ENCODE measurements around the gene DPT. TPM values are rescaled to one million over a fixed set of nuclear protein-coding genes. Genes with fewer than 3 reads are reported as not detected.

The DPT gene
- total RNA-seq, 1 donor from 2014 or later = not detected

DNA sequence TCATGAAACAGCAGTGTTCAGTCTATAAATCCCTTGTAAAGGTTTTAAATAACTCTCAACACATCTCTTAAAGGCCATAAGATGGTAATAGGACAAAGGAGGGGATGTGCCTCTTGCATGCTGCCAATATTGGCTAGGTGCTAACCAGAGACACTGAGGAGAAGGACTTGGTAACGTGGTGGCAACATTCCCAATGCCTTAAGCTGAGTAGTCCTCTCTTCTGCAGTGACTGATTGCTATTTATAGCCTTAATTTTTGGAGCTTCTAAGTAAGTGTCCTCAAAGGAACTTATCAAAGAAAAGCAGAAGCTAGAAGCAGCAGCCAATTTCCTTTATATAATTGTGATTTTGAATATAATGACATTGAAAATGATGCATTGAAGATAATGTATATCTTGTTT is 63.0 kb downstream of the DPT start:
- DNase-seq (ENCODE audit: low read depth, low spot score) = no peak

DNA sequence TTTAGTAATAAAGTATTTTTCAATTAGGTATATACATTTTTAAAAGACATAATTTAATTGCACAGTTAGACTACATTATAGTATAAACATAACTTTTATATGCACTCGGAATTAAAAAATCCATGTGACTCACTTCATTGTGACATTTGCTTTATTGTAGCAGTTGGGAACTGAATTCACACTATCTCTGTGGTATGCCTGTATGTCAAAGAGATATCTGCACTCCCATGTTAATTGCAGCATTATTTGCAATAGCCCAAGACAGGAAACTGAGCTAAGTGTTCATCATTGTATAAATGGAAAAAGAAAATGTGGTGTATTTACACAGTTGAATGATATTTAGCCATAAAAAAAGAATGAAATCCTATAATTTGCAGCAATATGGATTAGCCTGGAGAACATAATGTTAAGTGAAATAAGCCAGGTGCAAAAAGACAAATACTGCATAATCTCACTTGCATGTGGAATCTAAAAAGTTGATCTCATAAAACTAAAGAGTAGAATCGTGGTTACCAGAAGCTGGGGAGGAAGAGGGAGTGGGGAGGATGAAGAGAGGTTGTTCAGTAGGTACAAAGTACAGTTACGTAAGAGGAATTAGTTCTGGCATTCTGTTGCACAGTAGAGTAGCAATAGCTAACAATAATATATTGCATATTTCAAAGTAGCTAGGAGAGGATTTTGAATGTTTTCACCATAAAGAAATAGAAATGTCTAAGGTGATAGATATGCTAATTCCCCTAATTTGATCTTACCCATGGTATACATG is 64.8 kb downstream of the DPT start:
- no peak for DNase-seq (ENCODE audit: low read depth, low spot score)

GRCh38 chr1:168656485-168656884 is 72.5 kb downstream of the DPT start:
- no peak for DNase-seq (ENCODE audit: low read depth, low spot score)

DNA sequence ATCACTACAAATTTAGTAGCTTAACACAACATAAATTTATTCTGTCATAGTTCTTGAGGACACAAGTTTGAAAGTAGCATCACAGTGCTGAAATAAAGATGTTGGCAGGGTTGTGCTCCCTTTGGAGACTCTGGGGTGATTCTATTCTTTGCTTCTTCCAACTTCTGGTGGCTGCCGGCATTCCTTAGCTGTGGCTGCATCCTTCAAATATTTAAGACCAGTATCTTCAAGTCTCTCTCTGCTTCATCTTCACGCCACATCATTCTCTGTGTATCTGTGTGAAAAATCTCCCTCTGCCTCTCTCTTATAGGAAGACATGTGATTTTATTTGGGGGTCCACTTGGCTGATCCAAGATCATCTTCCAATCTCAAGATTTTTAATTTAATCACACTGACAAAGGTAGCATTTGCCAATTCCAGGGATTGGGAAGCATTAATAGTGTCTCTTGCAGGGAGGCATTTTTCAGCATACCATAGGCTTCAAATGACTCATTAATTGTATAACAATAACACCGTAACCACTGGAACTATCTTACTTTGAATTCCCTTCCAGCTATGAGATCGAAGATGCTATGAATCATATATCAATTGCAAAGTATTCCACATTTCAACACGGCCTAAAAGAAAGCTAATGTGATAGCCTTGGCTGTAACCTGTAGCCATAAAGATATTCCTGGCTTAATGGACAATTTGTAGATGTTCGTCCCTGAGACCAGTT is 74.6 kb downstream of the DPT start:
- no peak for DNase-seq (ENCODE audit: low read depth, low spot score)

DNA sequence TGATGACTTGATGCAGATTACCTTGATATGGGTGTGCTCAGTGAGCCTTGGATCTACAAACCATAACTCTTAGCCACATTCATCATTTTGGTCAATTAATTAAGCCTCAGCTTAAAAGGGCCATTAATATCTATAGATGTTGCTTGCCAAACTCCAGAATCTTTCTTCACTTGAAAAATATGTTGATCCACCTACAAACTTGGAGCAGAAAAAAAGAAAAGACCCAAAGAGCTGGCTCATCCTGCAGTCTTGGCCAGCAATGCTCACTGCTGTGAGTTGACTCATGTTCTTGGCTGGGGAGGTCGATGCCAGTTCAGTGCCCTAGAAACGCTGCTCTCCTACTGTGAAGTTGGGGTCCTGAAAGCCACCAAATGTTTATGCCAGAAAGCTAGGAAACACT is 75.4 kb downstream of the DPT start:
- DNase-seq (ENCODE audit: low read depth, low spot score) = no peak

DNA sequence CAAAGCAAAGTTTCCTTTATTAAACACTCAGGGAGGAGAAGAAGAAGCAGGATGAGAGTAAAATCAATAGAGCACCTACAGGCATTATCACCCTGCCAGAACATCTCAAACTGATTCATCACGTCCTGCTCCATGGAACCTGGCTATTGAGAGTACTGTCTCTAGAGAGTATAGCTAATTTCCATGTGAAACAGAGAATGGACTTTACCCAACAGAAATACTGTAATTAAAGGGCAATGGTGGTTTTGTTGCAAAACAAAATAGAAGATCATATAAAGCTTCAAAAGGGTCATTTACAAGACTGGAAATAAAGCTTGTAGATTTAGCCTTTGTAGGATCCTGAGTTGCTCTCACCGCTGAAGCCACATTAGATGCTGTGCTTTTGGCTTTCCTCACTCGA is 83.3 kb downstream of the DPT start:
- DNase-seq (ENCODE audit: low read depth, low spot score) = no peak

Other genes starting within 250 kb of the DPT start
- not detected in 2 replicates for gene XCL2, start 185.2 kb downstream of the DPT start, total RNA-seq
- not detected in 2 replicates for gene XCL1, start 152.6 kb downstream of the DPT start, total RNA-seq